ENCODE data around the gene FAM222A. TPM values are rescaled to one million over a fixed set of nuclear protein-coding genes. Genes with fewer than 3 reads are reported as not detected.

Gene FAM222A
- total and polyA plus RNA-seq, 2 of the 8 experiments (the other 6 are each of a cell fraction or from before 2014, with no cell fraction given) = 0.94 to 1.1 TPM

GRCh38 chr12:109783965-109784244, 70.3 kb downstream of the FAM222A start (continued):
- TF ChIP-seq HDAC2 (IDR thresholded peaks at IDR 0.05; ENCODE audit: borderline replicate concordance in 1 of 2, low read depth in 2 of 2, low read length in 2 of 2) = no peak
- TF ChIP-seq NRF1 (IDR thresholded peaks at IDR 0.05; ENCODE audit: low read depth, low read length) = no peak
- TF ChIP-seq SP1 (IDR thresholded peaks at IDR 0.05; ENCODE audit: low read depth, low read length) = no peak
